Smooth muscle cell (in vitro differentiated cells): Measurements from ENCODE around the gene VPS72. TPM values are rescaled to one million over a fixed set of nuclear protein-coding genes. Genes with fewer than 3 reads are reported as not detected.
"Not testable (repeated sequence)": the region's sequence is repeated elsewhere in the genome, so short reads cannot be mapped to it uniquely, and the experiment has no call there.

Experiments used
- DNase-seq: peaks from one replicate; lab custom pipeline; 2025; ENCODE audit not compliant: unreplicated experiment; lab: John Stamatoyannopoulos, UW
- H2AFZ ChIP-seq: fragments of 200-600 bp; sonication (generic); 2 replicates; pipeline ENCODE4 v1.6.0; 2016; ENCODE audit warnings: antibody characterized with exemption, low read depth, mild to moderate bottlenecking
- H3F3A ChIP-seq: fragments of 200-600 bp; sonication (generic); 2 replicates; pipeline ENCODE4 v1.6.0; 2017; ENCODE audit warnings: antibody characterized with exemption, low read depth
- H3K27ac ChIP-seq: fragments of 200-600 bp; sonication (generic); 2 replicates; pipeline ENCODE4 v1.5.1; 2016; ENCODE audit warnings: low read depth, mild to moderate bottlenecking
- H3K27me3 ChIP-seq: fragments of 200-600 bp; sonication (generic); 2 replicates; pipeline ENCODE4 v1.6.1; 2016; ENCODE audit warnings: low read depth, mild to moderate bottlenecking
- H3K36me3 ChIP-seq: fragments of 200-600 bp; sonication (generic); 2 replicates; pipeline ENCODE4 v1.5.1; 2016; ENCODE audit warnings: low read depth
- H3K4me1 ChIP-seq: fragments of 200-600 bp; sonication (generic); 2 replicates; pipeline ENCODE4 v1.5.1; 2016; ENCODE audit warnings: low read depth
- H3K4me2 ChIP-seq: fragments of 200-600 bp; sonication (generic); 2 replicates; pipeline ENCODE4 v1.6.0; 2016; ENCODE audit warnings: mild to moderate bottlenecking
- H3K4me3 ChIP-seq: fragments of 200-600 bp; sonication (generic); 2 replicates; pipeline ENCODE4 v1.5.1; 2016; ENCODE audit warnings: mild to moderate bottlenecking
- H3K79me2 ChIP-seq: fragments of 200-600 bp; sonication (generic); 2 replicates; pipeline ENCODE4 v1.6.0; 2016; ENCODE audit warnings: low read depth, mild to moderate bottlenecking
- H3K9ac ChIP-seq: fragments of 200-600 bp; sonication (generic); 2 replicates; pipeline ENCODE4 v1.6.0; 2016; ENCODE audit warnings: low read depth
- H3K9me3 ChIP-seq: fragments of 200-600 bp; sonication (generic); replicated peaks from 2 replicates; pipeline ENCODE4 v1.5.1; 2016; ENCODE audit warnings: low read depth
- H4K20me1 ChIP-seq: fragments of 200-600 bp; sonication (generic); 2 replicates; pipeline ENCODE4 v1.6.0; 2016; ENCODE audit warnings: low read depth
- whole genome bisulfite sequencing: methylation state at CpG from one replicate; pipeline ENCODE4 v1.1.7; 2016; ENCODE audit warnings: low lambda C conversion rate; 5-methylcytosine and 5-hydroxymethylcytosine counted together
- polyA plus RNA-seq: library from polyadenylated mRNA; unstranded; fragments of >200 nt; fragmentation: Nextera tagmentation; extraction: Ambion mirVana; gene quantifications from 2 replicates; pipeline ENCODE4 v1.2.1, GENCODE V29; 2016
- total RNA-seq: library from RNA; depleted of rRNA; stranded (reverse); fragments of >200 nt; gene quantifications from 2 replicates; pipeline ENCODE4 v1.2.3, GENCODE V29; 2014
- TF ChIP-seq, protein P1 (sequence below): fragments of 200-600 bp; sonication (generic); IDR thresholded peaks from 2 replicates; pipeline ENCODE4 v1.5.1; 2017; ENCODE audit warnings: borderline replicate concordance, mild to moderate bottlenecking, antibody characterized with exemption; ENCODE audit not compliant: insufficient read depth, poor library complexity, severe bottlenecking

VPS72 gene
- total and polyA plus RNA-seq, 2 experiments from 2014 or later, result 35.0 to 57.9 TPM

DNA sequence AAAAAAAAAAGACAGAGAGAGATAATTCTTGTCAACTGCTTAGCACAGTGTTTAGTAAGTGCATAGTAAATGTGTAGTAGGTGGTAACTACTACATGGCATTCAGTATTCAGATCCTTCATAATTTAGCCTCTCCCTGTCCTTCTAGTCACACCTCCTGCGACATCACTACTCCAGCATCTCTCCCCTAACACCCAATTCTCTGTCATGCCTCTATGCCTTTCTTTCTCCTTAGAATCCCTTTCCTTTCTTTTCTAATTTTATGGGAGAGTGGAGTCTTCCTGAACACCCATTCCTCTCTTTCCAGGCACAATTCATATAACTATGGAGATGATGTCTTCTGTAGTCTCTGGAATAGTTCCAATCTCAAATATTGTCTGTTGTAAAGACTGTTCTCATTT, 3.9 kb upstream of the VPS72 start:
- H3K36me3 ChIP-seq, result no peaks in the 10 kb centered on the region
- H3F3A ChIP-seq, result no peaks in the 10 kb centered on the region
- TF ChIP-seq, protein P1, sequence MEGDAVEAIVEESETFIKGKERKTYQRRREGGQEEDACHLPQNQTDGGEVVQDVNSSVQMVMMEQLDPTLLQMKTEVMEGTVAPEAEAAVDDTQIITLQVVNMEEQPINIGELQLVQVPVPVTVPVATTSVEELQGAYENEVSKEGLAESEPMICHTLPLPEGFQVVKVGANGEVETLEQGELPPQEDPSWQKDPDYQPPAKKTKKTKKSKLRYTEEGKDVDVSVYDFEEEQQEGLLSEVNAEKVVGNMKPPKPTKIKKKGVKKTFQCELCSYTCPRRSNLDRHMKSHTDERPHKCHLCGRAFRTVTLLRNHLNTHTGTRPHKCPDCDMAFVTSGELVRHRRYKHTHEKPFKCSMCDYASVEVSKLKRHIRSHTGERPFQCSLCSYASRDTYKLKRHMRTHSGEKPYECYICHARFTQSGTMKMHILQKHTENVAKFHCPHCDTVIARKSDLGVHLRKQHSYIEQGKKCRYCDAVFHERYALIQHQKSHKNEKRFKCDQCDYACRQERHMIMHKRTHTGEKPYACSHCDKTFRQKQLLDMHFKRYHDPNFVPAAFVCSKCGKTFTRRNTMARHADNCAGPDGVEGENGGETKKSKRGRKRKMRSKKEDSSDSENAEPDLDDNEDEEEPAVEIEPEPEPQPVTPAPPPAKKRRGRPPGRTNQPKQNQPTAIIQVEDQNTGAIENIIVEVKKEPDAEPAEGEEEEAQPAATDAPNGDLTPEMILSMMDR, result no peak
- no peak for DNase-seq
- H3K27me3 ChIP-seq, result no peaks in the 10 kb centered on the region
- peaks cover 6% of the 10 kb centered on the region for H3K4me1 ChIP-seq
- H2AFZ ChIP-seq, result no peak overlapping the region
- no peaks in the 10 kb centered on the region for H4K20me1 ChIP-seq
- no peak overlapping the region for H3K9ac ChIP-seq
- H3K4me2 ChIP-seq, result no peak overlapping the region
- H3K79me2 ChIP-seq, result peaks cover 6% of the 10 kb centered on the region
- H3K27ac ChIP-seq, result no peak overlapping the region
- no peak overlapping the region for H3K4me3 ChIP-seq
- WGBS, result 95% methylated on average over 1 of the region's 1 CpG
- H3K9me3 ChIP-seq, result no peaks in the 10 kb centered on the region

GRCh38 chr1:151193304-151193703, 3.3 kb upstream of the VPS72 start:
- Histone ChIP-seq H3K4me1 (peaks cover 9% of the 10 kb centered on the region), H3K36me3 (no peaks in the 10 kb centered on the region), H3K27me3 (no peaks in the 10 kb centered on the region), H3K79me2 (peaks cover 12% of the 10 kb centered on the region), H2AFZ (no peak overlapping the region), H4K20me1 (no peaks in the 10 kb centered on the region), H3K9me3 (no peaks in the 10 kb centered on the region), H3K27ac (no peak overlapping the region), H3K4me3 (no peak overlapping the region), H3K4me2 (no peak overlapping the region), H3K9ac (no peak overlapping the region), H3F3A (no peaks in the 10 kb centered on the region)
- TF ChIP-seq, protein P1, result no peak
- WGBS, result 90% methylated on average over 6 of the region's 6 CpGs
- DNase-seq, result no peak

GRCh38 chr1:151192047-151192446, 2.0 kb upstream of the VPS72 start:
- no peak overlapping the region for H3K27ac ChIP-seq
- no peaks in the 10 kb centered on the region for H3K36me3 ChIP-seq
- H3K4me3 ChIP-seq, result no peak overlapping the region
- H3K27me3 ChIP-seq, result no peaks in the 10 kb centered on the region
- DNase-seq, result no peak
- peaks cover 24% of the 10 kb centered on the region for H3K79me2 ChIP-seq
- no peak overlapping the region for H3K9ac ChIP-seq
- 83% methylated on average over 7 of the region's 7 CpGs for WGBS
- peaks cover 9% of the 10 kb centered on the region for H3K4me1 ChIP-seq
- H4K20me1 ChIP-seq, result no peaks in the 10 kb centered on the region
- TF ChIP-seq, protein P1, result no peak
- H2AFZ ChIP-seq, result no peak overlapping the region
- no peaks in the 10 kb centered on the region for H3F3A ChIP-seq
- H3K9me3 ChIP-seq, result no peaks in the 10 kb centered on the region
- H3K4me2 ChIP-seq, result no peak overlapping the region

DNA sequence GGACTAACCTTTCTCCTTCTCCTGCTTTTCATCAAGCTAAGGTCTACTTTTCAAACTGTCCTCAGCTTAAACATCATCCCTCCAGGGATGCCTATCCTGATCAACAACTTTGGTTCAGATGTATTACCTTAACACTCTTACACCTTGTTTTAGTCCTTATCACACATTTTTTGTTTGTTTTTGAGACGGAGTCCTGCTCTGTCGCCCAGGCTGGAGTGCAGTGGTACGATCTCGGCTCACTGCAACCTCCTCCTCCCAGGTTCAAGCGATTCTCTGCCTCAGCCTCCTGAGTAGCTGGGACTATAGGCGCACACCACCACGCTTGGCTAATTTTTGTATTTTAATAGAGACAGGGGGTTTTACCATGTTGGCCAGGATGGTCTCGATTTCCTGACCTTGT, 1.3 kb downstream of the VPS72 start:
- H3K27ac ChIP-seq, H3K36me3 ChIP-seq, H3K9me3 ChIP-seq, H3F3A ChIP-seq, H2AFZ ChIP-seq, H4K20me1 ChIP-seq, H3K27me3 ChIP-seq, DNase-seq, H3K4me1 ChIP-seq: not testable (repeated sequence)
- peak overlapping the region; percentile 95 for H3K4me2 ChIP-seq
- H3K79me2 ChIP-seq, result peaks cover 35% of the 10 kb centered on the region
- WGBS, result 89% methylated on average over 8 of the region's 8 CpGs
- H3K4me3 ChIP-seq, result peak overlapping the region; percentile 99
- peak overlapping the region; percentile 86 for H3K9ac ChIP-seq
